ENCODE data around the gene COTL1.

DNA sequence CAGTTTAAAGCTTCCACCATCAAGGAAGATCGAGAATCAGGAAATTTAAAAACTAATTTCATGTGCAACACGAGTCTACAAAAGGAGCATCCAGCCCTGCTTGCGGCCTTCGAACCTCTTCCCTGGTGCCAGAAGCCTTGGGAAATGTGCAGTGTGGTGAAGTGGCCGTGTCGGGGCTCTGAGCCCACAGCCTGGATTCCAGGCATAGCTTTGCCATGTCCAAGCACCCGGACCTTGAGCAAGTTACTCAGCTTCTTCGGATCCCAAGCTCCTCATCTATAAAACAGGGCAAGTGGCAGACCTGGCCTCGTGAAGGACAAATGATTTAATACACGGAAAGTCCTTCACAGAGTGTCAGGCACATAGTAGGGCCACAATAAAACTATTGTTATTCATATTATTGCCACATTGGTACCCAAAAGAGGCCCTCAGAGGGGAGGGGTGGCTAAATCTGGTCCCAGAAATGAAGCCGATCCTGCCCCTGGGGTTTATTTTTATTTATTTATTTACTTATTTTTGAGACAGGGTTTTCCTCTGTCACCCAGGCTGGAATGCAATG lies 34.8 kb downstream of the COTL1 start:
- TF ChIP-seq CTCF (conservative IDR thresholded peaks at IDR 0.05; ENCODE audit: low read length): no peak
- TF ChIP-seq EZH2phosphoT487 (IDR thresholded peaks at IDR 0.05; ENCODE audit: borderline replicate concordance, low read depth, low read length): no peak

Measured in OCI-LY7 (cell line).